SK-N-SH treated with all-trans-retinoic acid at 6 μM for 48 hours (cell line): Measurements from ENCODE around the gene IL17RA.

Experiments used
- ATAC-seq: fragments of 200-7000 bp; cut with Tn5 transposase; 3 replicates; pipeline ENCODE4 v1.9.1; 2020; ENCODE audit warnings: mild to moderate bottlenecking, moderate library complexity
- BACH2 ChIP-seq: fragments of 250-450 bp; sonication (Bioruptor Pico); IDR thresholded peaks from 2 replicates; pipeline ENCODE4 v1.9.0; 2021; ENCODE audit warnings: mild to moderate bottlenecking, borderline replicate concordance
- ESRRG ChIP-seq: fragments of 250-450 bp; sonication (Bioruptor Pico); IDR thresholded peaks from 2 replicates; pipeline ENCODE4 v1.6.1; 2021; ENCODE audit warnings: mild to moderate bottlenecking
- ISL1 ChIP-seq: fragments of 250-450 bp; sonication (Bioruptor Pico); IDR thresholded peaks from 2 replicates; pipeline ENCODE4 v2.1.2; 2022; ENCODE audit warnings: mild to moderate bottlenecking, moderate library complexity
- OSR1 ChIP-seq: fragments of 250-450 bp; sonication (Bioruptor Pico); IDR thresholded peaks from 2 replicates; pipeline ENCODE4 v1.8.0; 2022; ENCODE audit warnings: moderate library complexity, mild to moderate bottlenecking, inconsistent platforms
- PPARA ChIP-seq: fragments of 250-450 bp; sonication (Bioruptor Pico); IDR thresholded peaks from 2 replicates; pipeline ENCODE4 v1.5.0; 2020; ENCODE audit warnings: mild to moderate bottlenecking, borderline replicate concordance
- RARB ChIP-seq: fragments of 250-450 bp; sonication (Bioruptor Pico); IDR thresholded peaks from 2 replicates; pipeline ENCODE4 v1.8.0; 2021; ENCODE audit warnings: mild to moderate bottlenecking, moderate library complexity
- SNAI2 ChIP-seq: fragments of 250-450 bp; sonication (Bioruptor Pico); IDR thresholded peaks from 2 replicates; pipeline ENCODE4 v1.5.0; 2020; ENCODE audit warnings: mild to moderate bottlenecking, moderate library complexity
- TCF4 ChIP-seq: fragments of 250-450 bp; sonication (Bioruptor Pico); IDR thresholded peaks from 2 replicates; pipeline ENCODE4 v1.8.0; 2021; ENCODE audit warnings: mild to moderate bottlenecking, moderate library complexity, borderline replicate concordance
- TOX ChIP-seq: fragments of 250-450 bp; sonication (Bioruptor Pico); IDR thresholded peaks from 2 replicates; pipeline ENCODE4 v1.8.0; 2021; ENCODE audit warnings: mild to moderate bottlenecking, moderate library complexity, borderline replicate concordance
- ZC3H10 ChIP-seq: fragments of 250-450 bp; sonication (Bioruptor Pico); IDR thresholded peaks from 2 replicates; pipeline ENCODE4 v1.5.1; 2021; ENCODE audit warnings: mild to moderate bottlenecking, moderate library complexity
- ZFP3 ChIP-seq: fragments of 250-450 bp; sonication (Bioruptor Pico); IDR thresholded peaks from 2 replicates; pipeline ENCODE4 v1.5.0; 2020; ENCODE audit warnings: mild to moderate bottlenecking, moderate library complexity
- ZFP30 ChIP-seq: fragments of 450-650 bp; formaldehyde crosslinking; IDR thresholded peaks from 2 replicates; pipeline ENCODE4 v1.5.0; 2022; ENCODE audit warnings: mild to moderate bottlenecking, moderate library complexity
- ZNF565 ChIP-seq: fragments of 450-650 bp; formaldehyde crosslinking; conservative IDR thresholded peaks from 2 replicates; pipeline ENCODE4 v1.5.0; 2020; ENCODE audit warnings: low read depth, mild to moderate bottlenecking, moderate library complexity
- ZNF70 ChIP-seq: fragments of 450-650 bp; formaldehyde crosslinking; IDR thresholded peaks from 2 replicates; pipeline ENCODE4 v1.5.0; 2020; ENCODE audit warnings: mild to moderate bottlenecking, moderate library complexity
- TF ChIP-seq, protein P1 (sequence below): fragments of 250-450 bp; sonication (Bioruptor Pico); IDR thresholded peaks from 2 replicates; pipeline ENCODE4 v1.5.1; 2021; ENCODE audit warnings: mild to moderate bottlenecking, moderate library complexity
- TF ChIP-seq, protein P2 (sequence below): fragments of 250-450 bp; sonication (Bioruptor Pico); IDR thresholded peaks from 2 replicates; pipeline ENCODE4 v1.8.0; 2020; ENCODE audit warnings: mild to moderate bottlenecking, moderate library complexity, borderline replicate concordance
- TF ChIP-seq, protein P3 (sequence below): fragments of 250-450 bp; sonication (Bioruptor Pico); IDR thresholded peaks from 2 replicates; pipeline ENCODE4 v1.8.0; 2021; ENCODE audit warnings: low read depth, mild to moderate bottlenecking, moderate library complexity, borderline replicate concordance
- TF ChIP-seq, protein P4 (sequence below): fragments of 250-450 bp; sonication (Bioruptor Pico); IDR thresholded peaks from 2 replicates; pipeline ENCODE4 v1.5.1; 2020; ENCODE audit warnings: low read depth, mild to moderate bottlenecking, moderate library complexity

The IL17RA gene

GRCh38 chr22:17097701-17098100, 12.9 kb downstream of the IL17RA start:
- TF ChIP-seq, protein P1, sequence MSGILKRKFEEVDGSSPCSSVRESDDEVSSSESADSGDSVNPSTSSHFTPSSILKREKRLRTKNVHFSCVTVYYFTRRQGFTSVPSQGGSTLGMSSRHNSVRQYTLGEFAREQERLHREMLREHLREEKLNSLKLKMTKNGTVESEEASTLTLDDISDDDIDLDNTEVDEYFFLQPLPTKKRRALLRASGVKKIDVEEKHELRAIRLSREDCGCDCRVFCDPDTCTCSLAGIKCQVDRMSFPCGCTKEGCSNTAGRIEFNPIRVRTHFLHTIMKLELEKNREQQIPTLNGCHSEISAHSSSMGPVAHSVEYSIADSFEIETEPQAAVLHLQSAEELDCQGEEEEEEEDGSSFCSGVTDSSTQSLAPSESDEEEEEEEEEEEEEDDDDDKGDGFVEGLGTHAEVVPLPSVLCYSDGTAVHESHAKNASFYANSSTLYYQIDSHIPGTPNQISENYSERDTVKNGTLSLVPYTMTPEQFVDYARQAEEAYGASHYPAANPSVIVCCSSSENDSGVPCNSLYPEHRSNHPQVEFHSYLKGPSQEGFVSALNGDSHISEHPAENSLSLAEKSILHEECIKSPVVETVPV (CRISPR knock-in tag) = no peak
- no peak for TF ChIP-seq ZFP3 (CRISPR knock-in tag)
- TF ChIP-seq OSR1 (CRISPR knock-in tag) = no peak
- TF ChIP-seq, protein P2, sequence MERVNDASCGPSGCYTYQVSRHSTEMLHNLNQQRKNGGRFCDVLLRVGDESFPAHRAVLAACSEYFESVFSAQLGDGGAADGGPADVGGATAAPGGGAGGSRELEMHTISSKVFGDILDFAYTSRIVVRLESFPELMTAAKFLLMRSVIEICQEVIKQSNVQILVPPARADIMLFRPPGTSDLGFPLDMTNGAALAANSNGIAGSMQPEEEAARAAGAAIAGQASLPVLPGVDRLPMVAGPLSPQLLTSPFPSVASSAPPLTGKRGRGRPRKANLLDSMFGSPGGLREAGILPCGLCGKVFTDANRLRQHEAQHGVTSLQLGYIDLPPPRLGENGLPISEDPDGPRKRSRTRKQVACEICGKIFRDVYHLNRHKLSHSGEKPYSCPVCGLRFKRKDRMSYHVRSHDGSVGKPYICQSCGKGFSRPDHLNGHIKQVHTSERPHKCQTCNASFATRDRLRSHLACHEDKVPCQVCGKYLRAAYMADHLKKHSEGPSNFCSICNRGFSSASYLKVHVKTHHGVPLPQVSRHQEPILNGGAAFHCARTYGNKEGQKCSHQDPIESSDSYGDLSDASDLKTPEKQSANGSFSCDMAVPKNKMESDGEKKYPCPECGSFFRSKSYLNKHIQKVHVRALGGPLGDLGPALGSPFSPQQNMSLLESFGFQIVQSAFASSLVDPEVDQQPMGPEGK (CRISPR knock-in tag) = no peak
- no peak for TF ChIP-seq ZNF70
- no peak for TF ChIP-seq TCF4
- no peak for TF ChIP-seq PPARA (CRISPR knock-in tag)
- TF ChIP-seq ZNF565 (CRISPR knock-in tag) = no peak
- no peak for TF ChIP-seq RARB
- no peak for TF ChIP-seq SNAI2 (CRISPR knock-in tag)
- no peak for TF ChIP-seq BACH2 (CRISPR knock-in tag)
- no peak for TF ChIP-seq ISL1
- no peak for TF ChIP-seq ZFP30

GRCh38 chr22:17098379-17098819, 13.6 kb downstream of the IL17RA start:
- ATAC-seq = no peak

More at GRCh38 chr22:17097701-17098100, 12.9 kb downstream of the IL17RA start:
- ATAC-seq = no peak

GRCh38 chr22:17100621-17101020, 15.8 kb downstream of the IL17RA start:
- ATAC-seq = no peak
- TF ChIP-seq, protein P3, sequence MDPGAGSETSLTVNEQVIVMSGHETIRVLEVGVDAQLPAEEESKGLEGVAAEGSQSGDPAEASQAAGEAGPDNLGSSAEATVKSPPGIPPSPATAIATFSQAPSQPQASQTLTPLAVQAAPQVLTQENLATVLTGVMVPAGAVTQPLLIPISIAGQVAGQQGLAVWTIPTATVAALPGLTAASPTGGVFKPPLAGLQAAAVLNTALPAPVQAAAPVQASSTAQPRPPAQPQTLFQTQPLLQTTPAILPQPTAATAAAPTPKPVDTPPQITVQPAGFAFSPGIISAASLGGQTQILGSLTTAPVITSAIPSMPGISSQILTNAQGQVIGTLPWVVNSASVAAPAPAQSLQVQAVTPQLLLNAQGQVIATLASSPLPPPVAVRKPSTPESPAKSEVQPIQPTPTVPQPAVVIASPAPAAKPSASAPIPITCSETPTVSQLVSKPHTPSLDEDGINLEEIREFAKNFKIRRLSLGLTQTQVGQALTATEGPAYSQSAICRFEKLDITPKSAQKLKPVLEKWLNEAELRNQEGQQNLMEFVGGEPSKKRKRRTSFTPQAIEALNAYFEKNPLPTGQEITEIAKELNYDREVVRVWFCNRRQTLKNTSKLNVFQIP (CRISPR knock-in tag) = no peak
- TF ChIP-seq, protein P1 (CRISPR knock-in tag) = no peak
- TF ChIP-seq ESRRG (no peak), ZC3H10 (CRISPR knock-in tag) (no peak), ISL1 (no peak), TOX (no peak), ZNF565 (CRISPR knock-in tag) (no peak), ZFP3 (CRISPR knock-in tag) (no peak)

More at GRCh38 chr22:17098379-17098819, 13.6 kb downstream of the IL17RA start:
- TF ChIP-seq ZFP3 (CRISPR knock-in tag) = no peak
- no peak for TF ChIP-seq OSR1 (CRISPR knock-in tag)
- TF ChIP-seq, protein P4, sequence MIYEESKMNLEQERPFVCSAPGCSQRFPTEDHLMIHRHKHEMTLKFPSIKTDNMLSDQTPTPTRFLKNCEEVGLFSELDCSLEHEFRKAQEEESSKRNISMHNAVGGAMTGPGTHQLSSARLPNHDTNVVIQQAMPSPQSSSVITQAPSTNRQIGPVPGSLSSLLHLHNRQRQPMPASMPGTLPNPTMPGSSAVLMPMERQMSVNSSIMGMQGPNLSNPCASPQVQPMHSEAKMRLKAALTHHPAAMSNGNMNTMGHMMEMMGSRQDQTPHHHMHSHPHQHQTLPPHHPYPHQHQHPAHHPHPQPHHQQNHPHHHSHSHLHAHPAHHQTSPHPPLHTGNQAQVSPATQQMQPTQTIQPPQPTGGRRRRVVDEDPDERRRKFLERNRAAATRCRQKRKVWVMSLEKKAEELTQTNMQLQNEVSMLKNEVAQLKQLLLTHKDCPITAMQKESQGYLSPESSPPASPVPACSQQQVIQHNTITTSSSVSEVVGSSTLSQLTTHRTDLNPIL (CRISPR knock-in tag) = no peak
- TF ChIP-seq, protein P3 (CRISPR knock-in tag) = no peak
- no peak for TF ChIP-seq SNAI2 (CRISPR knock-in tag)
- TF ChIP-seq ZNF70 = no peak
- TF ChIP-seq BACH2 (CRISPR knock-in tag) = no peak
- no peak for TF ChIP-seq ZNF565 (CRISPR knock-in tag)
- no peak for TF ChIP-seq PPARA (CRISPR knock-in tag)
- no peak for TF ChIP-seq ESRRG
- no peak for TF ChIP-seq RARB
